Glutamatergic neuron (in vitro differentiated cells): ENCODE data around the gene NUDCD3. TPM values are rescaled to one million over a fixed set of nuclear protein-coding genes. Genes with fewer than 3 reads are reported as not detected.

Source experiments
- DNase-seq: peaks from one replicate; pipeline ENCODE4 v3.0.0; 2022
- H3K27ac Mint-ChIP-seq: one replicate; pipeline ENCODE4 v1.8.0; 2020; ENCODE audit warnings: mild to moderate bottlenecking, mixed read lengths, inconsistent platforms; ENCODE audit not compliant: unreplicated experiment
- H3K27me3 Mint-ChIP-seq: one replicate; pipeline ENCODE4 v1.8.0; 2020; ENCODE audit warnings: mild to moderate bottlenecking, moderate library complexity, mixed read lengths, inconsistent platforms; ENCODE audit not compliant: unreplicated experiment
- H3K36me3 Mint-ChIP-seq: one replicate; pipeline ENCODE4 v1.8.0; 2020; ENCODE audit warnings: mild to moderate bottlenecking, mixed read lengths, inconsistent platforms; ENCODE audit not compliant: unreplicated experiment
- H3K4me1 Mint-ChIP-seq: one replicate; pipeline ENCODE4 v1.8.0; 2020; ENCODE audit warnings: mild to moderate bottlenecking, low read depth, mixed read lengths, inconsistent platforms; ENCODE audit not compliant: unreplicated experiment
- H3K4me3 Mint-ChIP-seq: one replicate; pipeline ENCODE4 v1.8.0; 2020; ENCODE audit warnings: mild to moderate bottlenecking, mixed read lengths, inconsistent platforms; ENCODE audit not compliant: unreplicated experiment
- H3K9me3 Mint-ChIP-seq: one replicate; pipeline ENCODE4 v1.8.0; 2020; ENCODE audit warnings: mild to moderate bottlenecking, moderate library complexity, mixed read lengths, inconsistent platforms; ENCODE audit not compliant: unreplicated experiment
- CTCF ChIP-seq: fragments of 200-600 bp; sonication (generic); IDR thresholded peaks from one replicate; pipeline ENCODE4 v1.5.0; 2021; ENCODE audit not compliant: partially characterized antibody, unreplicated experiment
- total RNA-seq: library from RNA; stranded (reverse); fragmentation: NEBNext Ultra II Directional; extraction: Animal tissue kit (Norgen Biotek cat#: 25700); gene quantifications from one replicate; pipeline ENCODE4 v1.2.1, GENCODE V29; 2021; ENCODE audit not compliant: unreplicated experiment

NUDCD3 gene
- total RNA-seq, 1 donor from 2014 or later = 151 TPM

- H3K36me3 Mint-ChIP-seq = no peaks in the 10 kb centered on the region
- peaks cover 11% of the 10 kb centered on the region for H3K27me3 Mint-ChIP-seq
- TF ChIP-seq CTCF = no peak
- no peaks in the 10 kb centered on the region for H3K9me3 Mint-ChIP-seq
- H3K27ac Mint-ChIP-seq = no peak overlapping the region
- DNase-seq = no peak
- H3K4me1 Mint-ChIP-seq = peaks cover 17% of the 10 kb centered on the region
- H3K4me3 Mint-ChIP-seq = no peak overlapping the region
These were observed 42.5 kb downstream of the NUDCD3 start for GRCh38 chr7:44447874-44448425.

GRCh38 chr7:44445986-44446671 lies 44.3 kb downstream of the NUDCD3 start:
- DNase-seq = no peak
- Mint-ChIP-seq H3K9me3 (peaks cover 3% of the 10 kb centered on the region), H3K36me3 (no peaks in the 10 kb centered on the region)

DNA sequence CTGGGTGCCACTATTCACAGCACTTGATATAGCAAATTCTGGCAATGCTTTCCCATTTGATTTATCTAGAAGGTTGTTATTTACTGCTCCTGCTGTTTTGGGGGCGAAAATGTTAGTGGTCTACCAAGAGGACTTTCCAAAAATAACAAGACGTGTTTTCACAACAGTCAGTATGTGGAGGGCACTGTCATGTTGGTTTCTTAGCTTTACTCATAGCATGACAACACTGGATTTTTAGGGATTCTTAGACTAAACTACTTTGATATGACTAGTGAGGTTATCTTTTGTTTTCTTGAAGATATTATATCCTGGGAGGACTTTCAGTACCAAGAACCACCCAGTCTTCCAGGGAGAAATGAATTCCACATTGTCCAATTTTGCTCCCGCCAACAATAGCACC lies 49.4 kb downstream of the NUDCD3 start:
- peaks cover 2% of the 10 kb centered on the region for H3K4me1 Mint-ChIP-seq
- H3K9me3 Mint-ChIP-seq = peaks cover 4% of the 10 kb centered on the region
- no peaks in the 10 kb centered on the region for H3K27me3 Mint-ChIP-seq
- no peak overlapping the region for H3K4me3 Mint-ChIP-seq
- DNase-seq = no peak
- no peaks in the 10 kb centered on the region for H3K36me3 Mint-ChIP-seq
- no peak overlapping the region for H3K27ac Mint-ChIP-seq
- TF ChIP-seq CTCF = no peak

More at GRCh38 chr7:44445986-44446671, 44.3 kb downstream of the NUDCD3 start:
- TF ChIP-seq CTCF = no peak
- Mint-ChIP-seq H3K4me3 (no peak overlapping the region), H3K4me1 (peaks cover 19% of the 10 kb centered on the region), H3K27me3 (peaks cover 11% of the 10 kb centered on the region), H3K27ac (no peak overlapping the region)

- Mint-ChIP-seq H3K4me3 (no peak overlapping the region), H3K27ac (no peak overlapping the region), H3K9me3 (peaks cover 4% of the 10 kb centered on the region), H3K27me3 (no peaks in the 10 kb centered on the region), H3K4me1 (peaks cover 2% of the 10 kb centered on the region), H3K36me3 (no peaks in the 10 kb centered on the region)
- TF ChIP-seq CTCF = no peak
- no peak for DNase-seq
These were observed 49.8 kb downstream of the NUDCD3 start for GRCh38 chr7:44440577-44441078.

DNA sequence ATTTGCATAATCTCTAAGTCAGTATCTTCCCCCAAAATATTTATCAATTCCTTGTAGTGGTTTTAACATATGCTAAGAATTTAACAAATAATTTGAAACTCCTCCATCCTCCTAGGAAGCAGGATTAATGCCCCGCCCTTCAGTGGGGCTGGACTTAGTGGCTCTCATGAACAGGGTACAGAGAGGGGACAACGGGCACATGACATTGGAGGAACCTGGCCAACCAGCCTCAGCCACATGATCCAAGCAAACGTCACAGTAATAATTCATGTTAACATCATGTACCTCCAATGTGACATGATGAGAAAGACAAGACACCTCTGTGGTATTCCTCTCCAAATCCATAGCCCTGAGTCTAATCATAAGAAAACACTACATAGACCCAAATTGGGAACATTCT lies 50.5 kb downstream of the NUDCD3 start:
- no peak overlapping the region for H3K4me3 Mint-ChIP-seq

More for the DNA sequence above, 50.5 kb downstream of the NUDCD3 start:
- peaks cover 4% of the 10 kb centered on the region for H3K4me1 Mint-ChIP-seq
- H3K27ac Mint-ChIP-seq = no peak overlapping the region
- no peaks in the 10 kb centered on the region for H3K36me3 Mint-ChIP-seq
- no peak for TF ChIP-seq CTCF
- H3K27me3 Mint-ChIP-seq = no peaks in the 10 kb centered on the region
- H3K9me3 Mint-ChIP-seq = peaks cover 4% of the 10 kb centered on the region
- no peak for DNase-seq
